Loucy (cell line): ENCODE measurements around the gene FFAR3.

Experiments used
- H2AFZ ChIP-seq: fragments of 200-600 bp; sonication (generic); 2 replicates; pipeline ENCODE4 v1.6.0; 2016; ENCODE audit warnings: antibody characterized with exemption, mild to moderate bottlenecking, low read length, moderate library complexity
- H3F3A ChIP-seq: fragments of 200-600 bp; 2 replicates; pipeline ENCODE4 v1.6.0; 2016; ENCODE audit warnings: antibody characterized with exemption, low read depth, mild to moderate bottlenecking
- H3K27me3 ChIP-seq: fragments of 200-600 bp; sonication (generic); 2 replicates; pipeline ENCODE4 v1.6.1; 2014; ENCODE audit warnings: low read length, mild to moderate bottlenecking; ENCODE audit not compliant: insufficient read depth, poor library complexity, severe bottlenecking
- H3K36me3 ChIP-seq: fragments of 200-600 bp; sonication (generic); 2 replicates; pipeline ENCODE4 v1.6.1; 2016; ENCODE audit warnings: low read length; ENCODE audit not compliant: insufficient read depth
- H3K4me1 ChIP-seq: fragments of 200-600 bp; sonication (generic); 2 replicates; pipeline ENCODE4 v1.5.1; 2014; ENCODE audit warnings: low read length, mild to moderate bottlenecking; ENCODE audit not compliant: insufficient read depth, poor library complexity, severe bottlenecking
- H3K4me2 ChIP-seq: fragments of 200-600 bp; sonication (generic); 2 replicates; pipeline ENCODE4 v1.6.0; 2014; ENCODE audit warnings: antibody characterized with exemption, low read length, low read depth, mild to moderate bottlenecking; ENCODE audit not compliant: poor library complexity, severe bottlenecking
- H3K4me3 ChIP-seq: fragments of 200-600 bp; sonication (generic); 2 replicates; pipeline ENCODE4 v1.5.1; 2014; ENCODE audit warnings: low read length, mild to moderate bottlenecking, mixed read lengths; ENCODE audit not compliant: poor library complexity, severe bottlenecking
- H3K79me2 ChIP-seq: fragments of 200-600 bp; sonication (generic); 2 replicates; pipeline ENCODE4 v1.6.1; 2014; ENCODE audit warnings: low read length; ENCODE audit not compliant: insufficient read depth
- H3K9ac ChIP-seq: fragments of 200-600 bp; sonication (generic); 2 replicates; pipeline ENCODE4 v1.6.0; 2014; ENCODE audit warnings: mild to moderate bottlenecking, low read depth, low read length, moderate library complexity; ENCODE audit not compliant: poor library complexity, severe bottlenecking
- H3K9me2 ChIP-seq: fragments of 200-600 bp; sonication (generic); replicated peaks from 2 replicates; pipeline ENCODE4 v1.6.1; 2016; ENCODE audit warnings: low read depth, low read length, mixed read lengths
- H3K9me3 ChIP-seq: fragments of 200-600 bp; sonication (generic); 2 replicates; pipeline ENCODE4 v1.6.1; 2014; ENCODE audit warnings: mild to moderate bottlenecking, antibody characterized with exemption, low read length, low read depth; ENCODE audit not compliant: insufficient read depth
- H4K20me1 ChIP-seq: fragments of 200-600 bp; sonication (generic); 2 replicates; pipeline ENCODE4 v1.6.0; 2014; ENCODE audit warnings: antibody characterized with exemption, low read length, mild to moderate bottlenecking; ENCODE audit not compliant: insufficient read depth, poor library complexity, severe bottlenecking
- EZH2phosphoT487 ChIP-seq: fragments of 200-600 bp; IDR thresholded peaks from 2 replicates; pipeline ENCODE4 v1.6.1; 2018; ENCODE audit warnings: antibody characterized with exemption, mild to moderate bottlenecking, moderate library complexity, borderline replicate concordance
- TF ChIP-seq, protein P1 (sequence below): fragments of 200-600 bp; sonication (generic); conservative IDR thresholded peaks from 2 replicates; pipeline ENCODE4 v1.5.1; 2014; ENCODE audit warnings: mild to moderate bottlenecking, antibody characterized with exemption, low read length

Gene FFAR3

GRCh38 chr19:35352448-35353304 is 5.6 kb upstream of the FFAR3 start:
- H2AFZ ChIP-seq = peak overlapping the region; percentile 51; the same call in 1 of the 2 replicates
- TF ChIP-seq, protein P1, sequence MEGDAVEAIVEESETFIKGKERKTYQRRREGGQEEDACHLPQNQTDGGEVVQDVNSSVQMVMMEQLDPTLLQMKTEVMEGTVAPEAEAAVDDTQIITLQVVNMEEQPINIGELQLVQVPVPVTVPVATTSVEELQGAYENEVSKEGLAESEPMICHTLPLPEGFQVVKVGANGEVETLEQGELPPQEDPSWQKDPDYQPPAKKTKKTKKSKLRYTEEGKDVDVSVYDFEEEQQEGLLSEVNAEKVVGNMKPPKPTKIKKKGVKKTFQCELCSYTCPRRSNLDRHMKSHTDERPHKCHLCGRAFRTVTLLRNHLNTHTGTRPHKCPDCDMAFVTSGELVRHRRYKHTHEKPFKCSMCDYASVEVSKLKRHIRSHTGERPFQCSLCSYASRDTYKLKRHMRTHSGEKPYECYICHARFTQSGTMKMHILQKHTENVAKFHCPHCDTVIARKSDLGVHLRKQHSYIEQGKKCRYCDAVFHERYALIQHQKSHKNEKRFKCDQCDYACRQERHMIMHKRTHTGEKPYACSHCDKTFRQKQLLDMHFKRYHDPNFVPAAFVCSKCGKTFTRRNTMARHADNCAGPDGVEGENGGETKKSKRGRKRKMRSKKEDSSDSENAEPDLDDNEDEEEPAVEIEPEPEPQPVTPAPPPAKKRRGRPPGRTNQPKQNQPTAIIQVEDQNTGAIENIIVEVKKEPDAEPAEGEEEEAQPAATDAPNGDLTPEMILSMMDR = peak; percentile 87
- no peak for TF ChIP-seq EZH2phosphoT487

DNA sequence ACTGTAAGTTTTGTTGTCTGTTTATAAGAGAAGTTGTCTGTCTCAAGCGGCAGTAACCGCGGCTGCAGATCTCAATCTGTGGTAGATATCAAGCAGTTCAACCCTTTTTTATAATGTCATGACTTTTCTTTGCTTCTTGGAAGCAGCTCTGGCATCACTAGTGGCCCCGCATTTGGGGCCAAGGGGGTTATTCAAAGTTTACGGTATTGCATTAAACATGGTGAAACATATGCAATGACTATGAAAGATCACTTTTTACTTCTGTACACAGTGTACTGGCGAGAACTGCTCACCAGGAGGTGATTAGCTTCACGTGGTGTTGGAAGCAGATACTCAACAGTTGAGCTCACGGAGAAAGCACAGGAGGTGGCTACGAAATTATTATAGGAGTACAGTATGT is 4.6 kb upstream of the FFAR3 start:
- H3K4me2 ChIP-seq = no peak overlapping the region
- peaks cover 9% of the 10 kb centered on the region for H3K4me1 ChIP-seq

More at GRCh38 chr19:35352448-35353304, 5.6 kb upstream of the FFAR3 start:
- peaks cover 12% of the 10 kb centered on the region for H3K4me1 ChIP-seq
- peak overlapping the region; percentile 45 for H3K4me2 ChIP-seq
- H3K4me3 ChIP-seq = no peak overlapping the region
- no peaks in the 10 kb centered on the region for H3K27me3 ChIP-seq
- H3K9ac ChIP-seq = no peak overlapping the region
- no peaks in the 10 kb centered on the region for H3K9me3 ChIP-seq
- no peaks in the 10 kb centered on the region for H4K20me1 ChIP-seq
- H3F3A ChIP-seq = no peaks in the 10 kb centered on the region
- H3K9me2 ChIP-seq = no peaks in the 10 kb centered on the region
- no peaks in the 10 kb centered on the region for H3K36me3 ChIP-seq
- no peaks in the 10 kb centered on the region for H3K79me2 ChIP-seq

GRCh38 chr19:35354898-35355297 is 3.4 kb upstream of the FFAR3 start:
- TF ChIP-seq EZH2phosphoT487 = no peak
- TF ChIP-seq, protein P1 = no peak
- Histone ChIP-seq H3K79me2 (no peaks in the 10 kb centered on the region), H3K9ac (no peak overlapping the region), H3F3A (no peaks in the 10 kb centered on the region), H3K27me3 (no peaks in the 10 kb centered on the region), H3K36me3 (no peaks in the 10 kb centered on the region), H3K9me2 (no peaks in the 10 kb centered on the region), H4K20me1 (no peaks in the 10 kb centered on the region), H3K4me1 (peaks cover 3% of the 10 kb centered on the region), H3K4me2 (no peak overlapping the region), H3K9me3 (no peaks in the 10 kb centered on the region), H3K4me3 (no peak overlapping the region), H2AFZ (no peak overlapping the region)

More for the DNA sequence above, 4.6 kb upstream of the FFAR3 start:
- Histone ChIP-seq H3F3A (no peaks in the 10 kb centered on the region), H3K9me2 (no peaks in the 10 kb centered on the region), H3K9me3 (no peaks in the 10 kb centered on the region), H2AFZ (no peak overlapping the region), H3K36me3 (no peaks in the 10 kb centered on the region), H3K79me2 (no peaks in the 10 kb centered on the region), H3K9ac (no peak overlapping the region), H3K27me3 (no peaks in the 10 kb centered on the region), H4K20me1 (no peaks in the 10 kb centered on the region), H3K4me3 (no peak overlapping the region)
- TF ChIP-seq, protein P1 = no peak
- TF ChIP-seq EZH2phosphoT487 = no peak
